Measurements from ENCODE around the gene MORC2.

Gene MORC2

GRCh38 chr22:30923168-30923900, 45.2 kb downstream of the MORC2 start:
- Histone ChIP-seq H4K20me1 (ENCODE audit: insufficient read depth, low read length) (no peaks in the 10 kb centered on the region; the same call in 1 of the 2 replicates), H3K4me3 (ENCODE audit: low read depth in 1 of 2, low read length in 2 of 2) (no peak overlapping the region), H3K4me2 (ENCODE audit: insufficient read depth, low read length) (no peak overlapping the region), H3K36me3 (ENCODE audit: insufficient read depth, low read length) (peaks cover 29% of the 10 kb centered on the region), H3K27me3 (ENCODE audit: insufficient read depth, low read length, poor library complexity) (no peaks in the 10 kb centered on the region), H3K9me3 (ENCODE audit: insufficient read depth, low read length, severe bottlenecking) (no peaks in the 10 kb centered on the region), H3K9ac (ENCODE audit: low read depth, low read length) (no peak overlapping the region), H3K27ac (ENCODE audit: low read length) (no peak overlapping the region), H2AFZ (ENCODE audit: low read depth, low read length) (no peak overlapping the region), H3K4me1 (ENCODE audit: insufficient read depth, low read length) (no peaks in the 10 kb centered on the region; the same call in 1 of the 2 replicates), H3K79me2 (ENCODE audit: insufficient read depth, low read length) (no peaks in the 10 kb centered on the region)
- ATAC-seq (ENCODE audit: insufficient read depth, low read depth) (no peak), DNase-seq (no peak)
- TF ChIP-seq EZH2 (IDR thresholded peaks at IDR 0.05; ENCODE audit: borderline replicate concordance, low read depth, low read length, severe bottlenecking) (no peak), CTCF (IDR thresholded peaks at IDR 0.05; ENCODE audit: borderline replicate concordance, extremely low read depth, low read length, poor library complexity, severe bottlenecking) (no peak)

GRCh38 chr22:30922151-30922611, 46.4 kb downstream of the MORC2 start:
- no peak overlapping the region for H3K4me3 ChIP-seq (ENCODE audit: low read depth in 1 of 2, low read length in 2 of 2)
- no peaks in the 10 kb centered on the region for H3K79me2 ChIP-seq (ENCODE audit: insufficient read depth, low read length)
- no peak overlapping the region for H3K4me2 ChIP-seq (ENCODE audit: insufficient read depth, low read length)
- H3K27ac ChIP-seq (ENCODE audit: low read length) = no peak overlapping the region
- H4K20me1 ChIP-seq (ENCODE audit: insufficient read depth, low read length) = no peaks in the 10 kb centered on the region
- no peak overlapping the region for H2AFZ ChIP-seq (ENCODE audit: low read depth, low read length)
- no peaks in the 10 kb centered on the region for H3K27me3 ChIP-seq (ENCODE audit: insufficient read depth, low read length, poor library complexity)
- no peak for ATAC-seq (ENCODE audit: insufficient read depth, low read depth)
- no peak overlapping the region for H3K9ac ChIP-seq (ENCODE audit: low read depth, low read length)
- peaks cover 18% of the 10 kb centered on the region for H3K36me3 ChIP-seq (ENCODE audit: insufficient read depth, low read length)
- no peak for TF ChIP-seq CTCF (IDR thresholded peaks at IDR 0.05; ENCODE audit: borderline replicate concordance, extremely low read depth, low read length, poor library complexity, severe bottlenecking)
- TF ChIP-seq EZH2 (IDR thresholded peaks at IDR 0.05; ENCODE audit: borderline replicate concordance, low read depth, low read length, severe bottlenecking) = no peak
- no peak for DNase-seq
- H3K9me3 ChIP-seq (ENCODE audit: insufficient read depth, low read length, severe bottlenecking) = no peaks in the 10 kb centered on the region
- no peaks in the 10 kb centered on the region; the same call in 1 of the 2 replicates for H3K4me1 ChIP-seq (ENCODE audit: insufficient read depth, low read length)

- Histone ChIP-seq H3K9ac (ENCODE audit: low read depth, low read length) (no peak overlapping the region), H3K4me2 (ENCODE audit: insufficient read depth, low read length) (no peak overlapping the region), H3K4me3 (ENCODE audit: low read depth in 1 of 2, low read length in 2 of 2) (no peak overlapping the region), H3K4me1 (ENCODE audit: insufficient read depth, low read length) (no peaks in the 10 kb centered on the region; the same call in 1 of the 2 replicates), H3K27ac (ENCODE audit: low read length) (no peak overlapping the region), H3K79me2 (ENCODE audit: insufficient read depth, low read length) (no peaks in the 10 kb centered on the region), H3K27me3 (ENCODE audit: insufficient read depth, low read length, poor library complexity) (no peaks in the 10 kb centered on the region), H2AFZ (ENCODE audit: low read depth, low read length) (no peak overlapping the region), H3K9me3 (ENCODE audit: insufficient read depth, low read length, severe bottlenecking) (no peaks in the 10 kb centered on the region), H4K20me1 (ENCODE audit: insufficient read depth, low read length) (no peaks in the 10 kb centered on the region), H3K36me3 (ENCODE audit: insufficient read depth, low read length) (peaks cover 9% of the 10 kb centered on the region)
- no peak for ATAC-seq (ENCODE audit: insufficient read depth, low read depth)
- no peak for DNase-seq
- TF ChIP-seq CTCF (IDR thresholded peaks at IDR 0.05; ENCODE audit: borderline replicate concordance, extremely low read depth, low read length, poor library complexity, severe bottlenecking) (no peak), EZH2 (IDR thresholded peaks at IDR 0.05; ENCODE audit: borderline replicate concordance, low read depth, low read length, severe bottlenecking) (no peak)
These were observed 47.5 kb downstream of the MORC2 start for GRCh38 chr22:30921108-30921507.

Data from DND-41 (cell line).